H1 (cell line): ENCODE measurements around the gene NFASC. TPM values are rescaled to one million over a fixed set of nuclear protein-coding genes. Genes with fewer than 3 reads are reported as not detected.

Experiments
- CTCF ChIA-PET: fragments of 300-600 bp; sonication (Branson Sonifier 250); formaldehyde crosslinking; loops from one replicate; lab custom pipeline; 2021; ENCODE audit not compliant: partially characterized antibody; lab: Charles Lee
- POLR2A ChIA-PET: fragments of 300-600 bp; sonication (Branson Sonifier 250); formaldehyde crosslinking; loops from one replicate; lab custom pipeline; 2021; ENCODE audit warnings: inconsistent platforms; ENCODE audit not compliant: partially characterized antibody; lab: Charles Lee
- DNase-seq, 2 experiments: peaks; one replicate each; pipeline versions ENCODE4 v3.0.0 to v3.0.0-alpha.2; 2010 to 2022; ENCODE audit warnings: low spot score in 2 of 2, low read depth in 1 of 2, mixed read lengths in 1 of 2
- FAIRE-seq: peaks from 2 replicates; lab custom pipeline; 2011; peaks lifted over from hg19 to GRCh38; lab: Jason Lieb, UNC
- H2AFZ ChIP-seq: 2 replicates; pipeline ENCODE4 v1.8.1; 2012; ENCODE audit warnings: low read length, inconsistent platforms
- H2AK5ac ChIP-seq: 2 replicates; pipeline ENCODE4 v1.6.1; 2013; ENCODE audit warnings: low read depth, low read length
- H2BK120ac ChIP-seq: replicated peaks from 2 replicates; pipeline ENCODE3; 2013; ENCODE audit warnings: low read depth, low read length, inconsistent platforms
- H2BK12ac ChIP-seq: 2 replicates; pipeline ENCODE4 v1.6.1; 2013; ENCODE audit warnings: low read depth, low read length
- H2BK15ac ChIP-seq: 2 replicates; pipeline ENCODE4 v1.6.1; 2013; ENCODE audit warnings: low read length
- H2BK20ac ChIP-seq: 2 replicates; pipeline ENCODE4 v1.6.1; 2013; ENCODE audit warnings: low read length
- H2BK5ac ChIP-seq: 2 replicates; pipeline ENCODE4 v1.6.1; 2013; ENCODE audit warnings: low read depth, low read length
- H3K14ac ChIP-seq: 2 replicates; pipeline ENCODE4 v1.6.1; 2013; ENCODE audit warnings: inconsistent platforms; ENCODE audit not compliant: insufficient read length
- H3K18ac ChIP-seq: 2 replicates; pipeline ENCODE4 v1.6.1; 2013; ENCODE audit warnings: low read length; ENCODE audit errors: extremely low read depth
- H3K23ac ChIP-seq: 2 replicates; pipeline ENCODE4 v1.6.1; 2013; ENCODE audit warnings: inconsistent platforms; ENCODE audit not compliant: insufficient read length
- H3K23me2 ChIP-seq: 2 replicates; pipeline ENCODE4 v1.6.1; 2013; ENCODE audit warnings: low read depth, low read length
- H3K27ac ChIP-seq: 2 replicates; pipeline ENCODE4 v1.6.1; 2011; ENCODE audit warnings: low read depth, low read length, inconsistent platforms
- H3K27me3 ChIP-seq, 4 experiments: replicated peaks in 1 of 4; 1 replicate in 1 of 4; 2 replicates in 3 of 4; pipeline versions ENCODE4 v1.6.1 to v1.8.1; 2011 to 2013; ENCODE audit warnings: low read length in 3 of 4, mild to moderate bottlenecking in 3 of 4, inconsistent platforms in 2 of 4, mixed read lengths in 2 of 4, moderate library complexity in 1 of 4; ENCODE audit not compliant: control insufficient read depth in 3 of 4, insufficient read depth in 3 of 4; ENCODE audit errors: extremely low read depth in 1 of 4
- H3K36me3 ChIP-seq, 4 experiments: 2 replicates each; pipeline versions ENCODE4 v1.6.1 to v1.8.1; 2011 to 2013; ENCODE audit warnings: mild to moderate bottlenecking in 4 of 4, low read length in 3 of 4, moderate library complexity in 2 of 4, control low read depth in 1 of 4, inconsistent platforms in 1 of 4; ENCODE audit not compliant: insufficient read depth in 4 of 4, control insufficient read depth in 2 of 4
- H3K4ac ChIP-seq: replicated peaks from 2 replicates; pipeline ENCODE3; 2013; ENCODE audit warnings: low read length, low read depth, mixed read lengths, inconsistent platforms; ENCODE audit not compliant: insufficient read length
- H3K4me1 ChIP-seq, 4 experiments: replicated peaks in 1 of 4; 1 replicate in 1 of 4; 2 replicates in 3 of 4; pipeline versions ENCODE4 v1.6.1 to v1.8.1; 2011 to 2013; ENCODE audit warnings: low read length in 3 of 4, inconsistent platforms in 2 of 4, mixed read lengths in 1 of 4; ENCODE audit not compliant: insufficient read depth in 4 of 4, control insufficient read depth in 3 of 4
- H3K4me2 ChIP-seq, 2 experiments: 2 replicates each; pipeline versions ENCODE4 v1.6.1 to v1.8.1; 2011 to 2013; ENCODE audit warnings: low read depth in 2 of 2, low read length in 2 of 2, control low read depth in 1 of 2, inconsistent platforms in 1 of 2, mild to moderate bottlenecking in 1 of 2; ENCODE audit not compliant: insufficient read depth in 1 of 2
- H3K4me3 ChIP-seq, 4 experiments: fragments of 200-600, 300-600 bp in 1 of 4; sonication (generic), shearing (Covaris generic), sonication (Bioruptor Twin) in 1 of 4; 2 replicates each; pipeline versions ENCODE4 v1.5.1 to v1.8.1; 2011 to 2016; ENCODE audit warnings: low read length in 4 of 4, low read depth in 3 of 4, control low read depth in 2 of 4, inconsistent platforms in 2 of 4, mild to moderate bottlenecking in 2 of 4, mixed read lengths in 1 of 4, moderate library complexity in 1 of 4; ENCODE audit not compliant: insufficient read depth in 2 of 4; ENCODE audit errors: extremely low read depth in 1 of 4
- H3K56ac ChIP-seq: replicated peaks from 2 replicates; pipeline ENCODE3; 2013; ENCODE audit warnings: low read depth, mild to moderate bottlenecking, mixed read lengths, low read length, inconsistent platforms; ENCODE audit not compliant: insufficient read length
- H3K79me1 ChIP-seq: 2 replicates; pipeline ENCODE4 v1.6.1; 2013; ENCODE audit warnings: low read depth, low read length, control low read depth
- H3K79me2 ChIP-seq, 2 experiments: 2 replicates each; pipeline versions ENCODE4 v1.6.1 to v1.8.1; 2012 to 2013; ENCODE audit warnings: low read length in 2 of 2, mild to moderate bottlenecking in 2 of 2, inconsistent platforms in 1 of 2; ENCODE audit not compliant: insufficient read depth in 2 of 2, control insufficient read depth in 1 of 2
- H3K9ac ChIP-seq, 4 experiments: replicated peaks in 1 of 4; 1 replicate in 1 of 4; 2 replicates in 3 of 4; pipeline versions ENCODE4 v1.6.1 to v1.8.1; 2011 to 2013; ENCODE audit warnings: low read depth in 3 of 4, low read length in 3 of 4, control low read depth in 2 of 4, mild to moderate bottlenecking in 2 of 4, moderate library complexity in 2 of 4, inconsistent platforms in 1 of 4; ENCODE audit errors: extremely low read depth in 1 of 4
- H3K9me3 ChIP-seq, 2 experiments: 2 replicates each; pipeline versions ENCODE4 v1.6.1 to v1.8.1; 2012 to 2013; ENCODE audit warnings: mild to moderate bottlenecking in 2 of 2, moderate library complexity in 2 of 2, control low read depth in 1 of 2, inconsistent platforms in 1 of 2, low read depth in 1 of 2, low read length in 1 of 2, mixed read lengths in 1 of 2; ENCODE audit not compliant: insufficient read depth in 2 of 2
- H4K20me1 ChIP-seq, 2 experiments: replicated peaks in 1 of 2; 2 replicates each; pipeline versions ENCODE3 to v1.8.1; 2011 to 2013; ENCODE audit warnings: inconsistent platforms in 2 of 2, low read length in 2 of 2, mild to moderate bottlenecking in 1 of 2; ENCODE audit not compliant: insufficient read depth in 2 of 2, control insufficient read depth in 1 of 2
- H4K5ac ChIP-seq: 2 replicates; pipeline ENCODE4 v1.6.1; 2013; ENCODE audit warnings: low read length, low read depth, mixed read lengths, inconsistent platforms; ENCODE audit not compliant: insufficient read length
- H4K8ac ChIP-seq: 2 replicates; pipeline ENCODE4 v1.8.0; 2013; ENCODE audit warnings: mild to moderate bottlenecking, moderate library complexity, low read length, inconsistent platforms; ENCODE audit not compliant: insufficient read depth; ENCODE audit errors: extremely low read depth
- H4K91ac ChIP-seq: replicated peaks from 2 replicates; pipeline ENCODE3; 2013; ENCODE audit warnings: low read length, mixed read lengths, inconsistent platforms; ENCODE audit not compliant: insufficient read length
- WGBS, 2 experiments: shearing (Covaris generic) in 1 of 2; methylation state at CpG; one replicate each; pipeline versions ENCODE4 v1.1.6 to v1.1.7; 2013 to 2015; ENCODE audit warnings: low lambda C conversion rate in 2 of 2, mixed read lengths in 2 of 2, inconsistent platforms in 1 of 2, low coverage in 1 of 2, missing lambda C conversion rate in 1 of 2; ENCODE audit not compliant: insufficient replicate concordance in 2 of 2, insufficient coverage in 1 of 2, insufficient read length in 1 of 2; ENCODE audit errors: extremely low coverage in 1 of 2, missing lambda C conversion rate in 1 of 2; 5-methylcytosine and 5-hydroxymethylcytosine counted together
- polyA plus RNA-seq, 7 experiments: library from polyadenylated mRNA; depleted of rRNA in 3 of 7; stranded (reverse) in 5 of 7; unstranded in 2 of 7; fragments of >200 nt in 5 of 7; fragments of 200-250 nt in 2 of 7; gene quantifications; 1 replicate in 5 of 7; 2 replicates in 1 of 7; 4 replicates in 1 of 7; pipeline versions ENCODE4 v1.2.1 to v1.2.3, GENCODE V29; 2011 to 2013; ENCODE audit warnings: missing spikeins in 2 of 7, mixed read lengths in 2 of 7
- total RNA-seq: library from RNA; stranded (reverse); fragmentation: NEBNext Ultra II Directional; extraction: Animal tissue kit (Norgen Biotek cat#: 25700); gene quantifications from 2 replicates; pipeline ENCODE4 v1.2.1, GENCODE V29; 2021
- TF ChIP-seq, protein P1 (sequence below): IDR thresholded peaks from 2 replicates; pipeline ENCODE4 v1.6.1; 2012; ENCODE audit warnings: inconsistent platforms

The NFASC gene
- total and polyA plus RNA-seq, 2 of the 8 experiments (the other 6 are each of a cell fraction or from before 2014, with no cell fraction given) = 5.0 to 15.2 TPM

DNA sequence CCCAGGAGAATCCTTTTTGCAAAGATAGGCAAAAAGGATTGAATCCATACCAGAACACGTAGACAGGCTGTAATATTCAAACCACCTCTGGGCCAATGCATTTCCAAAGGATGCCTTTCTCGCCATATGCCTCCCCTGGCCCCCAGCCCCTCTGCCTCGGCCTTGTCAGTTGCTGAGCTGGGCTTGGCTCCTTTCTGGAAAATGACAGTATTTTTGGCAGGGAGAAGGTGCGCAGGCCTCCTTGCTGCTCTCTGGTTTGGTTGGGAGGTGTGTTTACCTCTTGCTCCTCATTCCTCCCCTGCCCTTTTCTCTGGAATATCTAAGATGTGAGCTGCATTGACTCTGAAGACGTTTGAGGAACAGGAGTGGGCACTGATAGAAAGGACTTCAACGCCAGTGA, 146.3 kb downstream of the NFASC start:
- no peak overlapping the region for H3K14ac ChIP-seq

More for the DNA sequence above, 146.3 kb downstream of the NFASC start:
- no peak overlapping the region for H2AK5ac ChIP-seq
- H3K4me2 ChIP-seq = no peak overlapping the region
- peaks cover 0 to 21% (median 7%) of the 10 kb centered on the region in 4 experiments; a peak in 5 of 7 replicates for H3K4me1 ChIP-seq
- POLR2A ChIA-PET = no interaction called here
- no peaks in the 10 kb centered on the region for H3K23me2 ChIP-seq
- H3K9ac ChIP-seq = no peak overlapping the region
- no peak overlapping the region for H2BK5ac ChIP-seq
- no peaks in the 10 kb centered on the region for H3K36me3 ChIP-seq
- FAIRE-seq (no peak), DNase-seq (no peak)
- no peak overlapping the region for H3K23ac ChIP-seq
- no peaks in the 10 kb centered on the region; a peak in 1 of 7 replicates for H3K27me3 ChIP-seq
- WGBS, 2 experiments = 89% methylated on average over 6 of the region's 6 CpGs; no CpG with 5 or more reads in 1 of the 2 experiments
- H3K27ac ChIP-seq = no peak overlapping the region
- 0 out of 2 replicates have a peak, but pooled peaks cover 2% of the 10 kb centered on the region for H3K79me1 ChIP-seq
- no peaks in the 10 kb centered on the region for H3K79me2 ChIP-seq
- no peak overlapping the region for H3K18ac ChIP-seq
- TF ChIP-seq, protein P1, sequence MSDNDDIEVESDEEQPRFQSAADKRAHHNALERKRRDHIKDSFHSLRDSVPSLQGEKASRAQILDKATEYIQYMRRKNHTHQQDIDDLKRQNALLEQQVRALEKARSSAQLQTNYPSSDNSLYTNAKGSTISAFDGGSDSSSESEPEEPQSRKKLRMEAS = no peak
- H3K9me3 ChIP-seq = no peaks in the 10 kb centered on the region
- CTCF ChIA-PET = interaction anchor here (5.1 to 33.2 kb wide), 3 partner anchors 11 to 41 kb away, joined by 16 to 531 read pairs (median 92); no protein-coding TSS in a partner anchor
- H2BK12ac ChIP-seq = no peak overlapping the region
- no peak overlapping the region for H2AFZ ChIP-seq
- H4K8ac ChIP-seq = no peak overlapping the region
- no peak overlapping the region for H2BK15ac ChIP-seq
- H2BK120ac ChIP-seq = no peak overlapping the region
- H4K91ac ChIP-seq = no peak overlapping the region
- no peak overlapping the region for H3K4ac ChIP-seq
- no peak overlapping the region for H3K4me3 ChIP-seq
- no peaks in the 10 kb centered on the region for H4K20me1 ChIP-seq
- no peak overlapping the region for H2BK20ac ChIP-seq
- H4K5ac ChIP-seq = no peak overlapping the region
- H3K56ac ChIP-seq = no peak overlapping the region
